Upper lobe of left lung (tissue), 4 donors: ENCODE results near the gene SLC6A6.

Source experiments
- POLR2A ChIP-seq, 4 donors: fragments of 450-650 bp; IDR thresholded peaks; one replicate each; pipeline ENCODE4 v1.5.1; 2016 to 2017; ENCODE audit warnings: antibody characterized with exemption in 4 of 4, mild to moderate bottlenecking in 2 of 4
- POLR2AphosphoS5 ChIP-seq, 2 donors: sonication (generic); formaldehyde crosslinking; IDR thresholded peaks; one replicate each; pipeline ENCODE4 v1.5.1; 2017; ENCODE audit warnings: antibody characterized with exemption in 2 of 2
- TF ChIP-seq, protein P1 (sequence below), 6 experiments: fragments of 450-650 bp in 4 of 6; fragments of 200-600 bp in 2 of 6; sonication (generic) in 2 of 6; IDR thresholded peaks; one replicate each; pipeline ENCODE4 v1.5.1; 2016 to 2019; ENCODE audit warnings: antibody characterized with exemption in 6 of 6

DNA sequence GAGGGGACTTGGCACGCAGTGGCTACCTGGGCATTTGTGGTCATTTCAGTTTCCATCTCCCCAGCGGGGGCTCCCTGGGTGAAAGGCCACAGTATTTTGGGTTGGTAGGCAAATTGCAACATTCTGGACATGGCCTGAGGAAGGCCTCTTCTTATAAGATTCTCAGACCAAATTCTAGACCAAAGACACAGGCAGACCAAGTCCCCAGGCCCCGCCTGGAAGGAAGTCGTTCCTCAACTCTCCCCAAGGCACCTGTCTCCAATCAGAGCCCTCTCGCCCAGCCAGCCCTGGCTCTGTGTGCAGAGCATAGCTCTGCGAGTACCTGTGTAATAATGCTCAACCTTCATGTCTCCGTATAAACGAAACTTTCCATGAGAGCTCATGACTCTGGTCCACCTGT, 84.7 kb downstream of the SLC6A6 start:
- TF ChIP-seq, protein P1, sequence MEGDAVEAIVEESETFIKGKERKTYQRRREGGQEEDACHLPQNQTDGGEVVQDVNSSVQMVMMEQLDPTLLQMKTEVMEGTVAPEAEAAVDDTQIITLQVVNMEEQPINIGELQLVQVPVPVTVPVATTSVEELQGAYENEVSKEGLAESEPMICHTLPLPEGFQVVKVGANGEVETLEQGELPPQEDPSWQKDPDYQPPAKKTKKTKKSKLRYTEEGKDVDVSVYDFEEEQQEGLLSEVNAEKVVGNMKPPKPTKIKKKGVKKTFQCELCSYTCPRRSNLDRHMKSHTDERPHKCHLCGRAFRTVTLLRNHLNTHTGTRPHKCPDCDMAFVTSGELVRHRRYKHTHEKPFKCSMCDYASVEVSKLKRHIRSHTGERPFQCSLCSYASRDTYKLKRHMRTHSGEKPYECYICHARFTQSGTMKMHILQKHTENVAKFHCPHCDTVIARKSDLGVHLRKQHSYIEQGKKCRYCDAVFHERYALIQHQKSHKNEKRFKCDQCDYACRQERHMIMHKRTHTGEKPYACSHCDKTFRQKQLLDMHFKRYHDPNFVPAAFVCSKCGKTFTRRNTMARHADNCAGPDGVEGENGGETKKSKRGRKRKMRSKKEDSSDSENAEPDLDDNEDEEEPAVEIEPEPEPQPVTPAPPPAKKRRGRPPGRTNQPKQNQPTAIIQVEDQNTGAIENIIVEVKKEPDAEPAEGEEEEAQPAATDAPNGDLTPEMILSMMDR (IDR thresholded peaks at IDR 0.05): no peak
- TF ChIP-seq POLR2A (IDR thresholded peaks at IDR 0.05) (no peak), POLR2AphosphoS5 (IDR thresholded peaks at IDR 0.05) (no peak)
